Fibroblast of peridontal ligament (primary cell): ENCODE data around the gene LPO.

Source experiments
- DNase-seq: peaks from one replicate; pipeline ENCODE4 v3.0.0-alpha.2; 2010; ENCODE audit errors: extremely low read depth

Gene LPO

DNA sequence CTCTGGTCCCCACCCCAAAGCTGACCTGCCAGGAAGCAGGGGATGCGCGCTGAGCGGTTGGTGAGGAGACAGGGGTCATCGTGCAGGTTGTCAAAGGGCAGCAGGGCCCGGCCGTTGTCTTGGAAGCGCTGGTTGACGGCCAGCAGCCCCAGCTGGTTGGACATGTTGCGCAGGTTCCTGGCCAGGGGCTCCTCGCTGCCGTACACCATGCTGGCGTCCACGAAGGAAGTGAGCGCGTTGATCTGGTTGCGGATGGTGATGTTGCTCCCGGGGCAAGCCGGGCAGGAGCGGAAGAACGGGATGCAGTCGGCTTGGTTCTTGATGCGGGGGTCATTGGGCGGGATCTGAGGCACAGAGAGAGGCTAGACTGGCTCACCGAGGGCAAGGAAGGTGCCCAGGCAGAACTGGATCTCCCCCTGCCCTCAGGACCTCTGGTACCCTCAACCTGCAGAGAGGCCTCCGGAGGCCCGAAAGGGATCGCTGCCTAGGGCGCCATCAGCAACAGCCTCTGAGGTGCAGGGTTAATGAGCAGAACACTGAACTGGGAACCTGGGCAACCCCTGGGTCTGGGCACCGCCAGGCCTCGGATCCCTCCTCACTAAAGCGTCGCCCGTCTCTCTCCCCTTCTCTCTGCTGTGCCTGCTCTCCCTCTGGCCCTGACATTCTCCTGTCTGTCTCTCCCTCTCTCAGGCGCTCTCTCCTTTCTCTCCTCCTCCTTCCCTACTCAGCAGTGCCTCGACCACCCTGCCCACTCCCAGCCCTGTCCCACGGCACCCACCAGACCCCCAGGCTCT lies 39.6 kb downstream of the LPO start:
- no peak for DNase-seq

DNA sequence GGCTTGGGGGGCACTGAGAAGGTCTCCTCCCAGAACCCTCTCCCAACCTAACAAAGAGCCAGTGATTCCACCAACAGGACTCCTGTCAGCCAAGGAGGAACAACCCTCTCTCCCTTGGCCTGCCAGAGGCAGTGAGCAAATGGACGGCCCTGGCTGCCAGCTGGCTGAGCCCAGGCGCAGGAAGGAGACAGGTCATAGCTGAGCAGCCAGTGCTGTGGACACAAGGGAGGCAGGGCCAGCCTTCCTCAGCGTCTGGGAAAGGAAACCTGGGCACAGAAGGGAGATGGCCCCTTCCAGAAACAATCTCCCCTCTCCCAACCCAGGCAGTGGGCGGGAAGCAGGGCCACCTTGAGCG lies 40.3 kb downstream of the LPO start:
- DNase-seq, result no peak

DNA sequence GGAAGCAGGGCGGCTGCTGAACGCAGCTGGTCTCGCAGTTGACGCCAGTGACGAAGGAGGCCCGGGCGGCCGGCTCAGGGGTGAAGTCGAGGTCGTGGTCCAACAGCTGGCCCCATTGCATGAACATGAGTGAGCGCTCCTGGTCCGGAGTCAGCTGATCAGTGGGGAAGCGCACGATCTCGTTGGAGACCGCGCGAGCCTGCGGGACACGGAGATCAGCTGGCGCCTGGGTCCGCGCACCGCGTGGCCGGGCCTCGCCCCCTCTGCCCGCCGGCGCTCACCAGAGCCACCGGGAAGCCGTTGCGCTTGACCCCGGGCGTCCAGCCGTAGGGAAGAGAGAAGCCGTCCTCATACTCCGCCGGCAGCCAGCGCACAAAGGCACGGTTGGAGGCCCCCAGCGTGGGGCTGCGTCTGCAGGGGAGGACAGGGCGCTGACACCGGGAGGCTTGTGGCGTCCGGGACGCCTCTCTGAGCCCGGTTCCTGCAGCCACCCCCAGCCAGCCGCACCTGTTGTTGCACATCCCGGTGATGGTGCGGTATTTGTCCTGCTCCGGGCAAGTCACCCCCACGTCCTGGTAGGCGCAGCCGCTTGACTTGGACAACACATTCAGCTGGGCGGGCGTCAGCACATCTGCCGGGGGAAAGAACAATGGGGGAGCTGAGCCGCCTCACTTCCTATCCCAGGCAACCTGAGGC lies 40.8 kb downstream of the LPO start:
- no peak for DNase-seq

DNA sequence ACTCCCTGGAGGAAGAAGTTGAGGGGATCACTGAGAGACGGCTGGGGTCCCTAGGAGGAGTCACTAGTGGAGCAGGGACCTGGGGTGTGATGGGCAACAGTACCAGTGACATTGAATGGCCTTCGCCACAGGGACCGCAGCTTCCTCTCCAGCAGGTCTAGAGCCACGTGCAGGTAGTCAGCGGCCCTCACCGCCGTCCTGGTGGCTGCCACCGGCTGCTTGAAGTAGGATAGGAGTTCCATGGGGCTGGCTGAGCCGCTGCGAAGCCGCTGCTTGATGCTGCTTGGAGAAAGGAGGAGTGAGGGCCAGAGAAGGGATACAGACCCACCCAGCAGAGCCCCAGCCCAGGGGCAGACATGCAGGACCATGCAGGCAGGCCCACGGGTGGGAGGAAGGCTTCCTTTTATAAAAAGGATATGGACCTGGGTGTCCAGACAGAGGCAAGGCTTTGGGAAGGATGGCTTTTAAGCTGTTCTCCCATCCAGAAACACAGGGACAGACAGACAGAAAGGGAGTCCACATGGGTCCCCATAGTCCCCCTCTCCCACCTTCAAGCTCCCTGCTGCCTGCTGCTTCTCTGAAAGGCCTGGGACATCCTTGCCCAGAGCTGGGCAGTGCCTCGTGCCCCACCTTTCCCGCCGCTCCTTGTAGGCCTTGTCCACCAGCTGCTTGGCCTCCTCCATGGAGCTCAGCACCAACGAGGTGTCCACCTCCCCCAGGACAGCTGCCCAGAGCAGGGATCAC lies 41.5 kb downstream of the LPO start:
- DNase-seq, result no peak

DNA sequence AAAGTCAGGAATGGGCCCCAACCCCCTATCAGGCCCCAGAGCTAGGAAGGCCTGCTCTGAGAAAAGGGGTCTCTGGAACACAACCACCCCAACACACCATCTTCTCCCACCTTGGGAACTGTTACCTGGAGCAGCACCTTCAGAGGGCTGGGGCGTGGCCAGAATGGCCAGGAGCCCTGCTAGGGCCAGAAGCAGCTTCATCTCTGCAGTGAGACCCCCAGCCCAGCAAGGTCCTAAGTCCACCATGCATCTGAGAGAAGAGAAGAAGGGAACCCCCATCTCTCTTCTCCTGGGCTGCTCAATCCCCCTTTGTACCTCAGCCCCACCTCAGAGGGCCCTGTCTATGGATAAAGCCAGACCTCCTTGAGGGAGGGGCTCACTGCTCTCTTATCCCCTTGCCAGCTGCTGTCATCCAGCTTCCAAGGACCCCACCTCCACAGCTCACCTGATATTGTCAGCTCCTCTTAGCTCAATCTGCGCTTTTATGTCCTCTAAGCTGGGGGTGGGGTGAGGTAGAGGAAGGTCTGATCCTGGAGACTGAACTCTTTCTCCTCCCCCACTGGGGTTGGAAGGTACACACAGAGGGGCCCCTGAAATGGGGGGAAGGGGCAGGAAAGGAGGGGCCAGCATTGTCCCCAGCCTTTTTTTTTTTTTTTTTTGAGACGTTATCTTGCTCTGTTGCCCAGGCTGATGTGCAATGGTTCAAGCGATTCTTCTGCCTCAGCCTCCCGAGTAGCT lies 42.3 kb downstream of the LPO start, which contains the start of gene MPO:
Gene MPO (minus strand): TSS at position 456 of the 738 bp plus-strand sequence. CDS start 177 bp downstream, at position 279.
- DNase-seq, result no peak

DNA sequence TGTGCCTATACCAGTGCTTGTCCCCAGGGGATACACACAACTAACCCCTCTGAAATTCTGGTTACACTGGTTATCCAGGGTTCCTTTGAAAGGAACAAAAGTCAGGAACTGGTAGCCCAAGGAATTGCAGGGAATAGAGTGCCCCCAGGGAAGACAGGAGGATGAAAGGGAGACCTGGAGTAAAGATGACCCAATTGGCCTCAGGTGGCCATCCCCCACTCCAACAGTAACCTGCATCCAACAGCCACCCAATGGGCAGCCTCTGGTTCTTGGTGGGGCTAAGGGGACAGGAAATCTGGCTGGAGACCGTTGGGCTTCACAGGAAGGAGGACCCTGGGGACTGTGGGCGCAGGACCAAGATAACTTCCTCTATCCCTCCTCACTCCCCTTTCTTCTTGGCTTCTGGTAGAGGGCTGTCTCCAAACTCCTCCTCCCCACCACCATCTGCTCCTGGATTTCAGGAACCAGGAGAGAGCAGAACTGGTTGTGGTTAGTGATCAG lies 43.2 kb downstream of the LPO start:
- no peak for DNase-seq

DNA sequence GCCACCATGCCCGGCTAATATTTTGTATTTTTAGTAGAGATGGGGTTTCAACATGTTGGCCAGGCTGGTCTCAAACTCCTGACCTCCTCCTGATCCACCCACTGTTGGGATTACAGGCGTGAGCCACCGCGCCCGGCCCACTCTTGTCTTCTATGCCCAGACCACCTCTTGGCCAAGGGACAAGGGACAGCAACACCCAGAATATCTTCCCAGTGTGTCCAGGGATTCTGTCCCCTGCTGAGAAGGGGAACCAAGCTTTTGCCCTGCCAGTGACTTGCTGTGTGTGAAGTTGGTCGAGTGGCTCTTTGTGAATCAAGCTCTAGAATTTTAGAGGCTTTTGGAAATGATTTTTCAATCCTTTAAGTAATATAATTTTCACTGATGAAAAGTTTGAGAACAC lies 44.1 kb downstream of the LPO start:
- DNase-seq, result no peak

DNA sequence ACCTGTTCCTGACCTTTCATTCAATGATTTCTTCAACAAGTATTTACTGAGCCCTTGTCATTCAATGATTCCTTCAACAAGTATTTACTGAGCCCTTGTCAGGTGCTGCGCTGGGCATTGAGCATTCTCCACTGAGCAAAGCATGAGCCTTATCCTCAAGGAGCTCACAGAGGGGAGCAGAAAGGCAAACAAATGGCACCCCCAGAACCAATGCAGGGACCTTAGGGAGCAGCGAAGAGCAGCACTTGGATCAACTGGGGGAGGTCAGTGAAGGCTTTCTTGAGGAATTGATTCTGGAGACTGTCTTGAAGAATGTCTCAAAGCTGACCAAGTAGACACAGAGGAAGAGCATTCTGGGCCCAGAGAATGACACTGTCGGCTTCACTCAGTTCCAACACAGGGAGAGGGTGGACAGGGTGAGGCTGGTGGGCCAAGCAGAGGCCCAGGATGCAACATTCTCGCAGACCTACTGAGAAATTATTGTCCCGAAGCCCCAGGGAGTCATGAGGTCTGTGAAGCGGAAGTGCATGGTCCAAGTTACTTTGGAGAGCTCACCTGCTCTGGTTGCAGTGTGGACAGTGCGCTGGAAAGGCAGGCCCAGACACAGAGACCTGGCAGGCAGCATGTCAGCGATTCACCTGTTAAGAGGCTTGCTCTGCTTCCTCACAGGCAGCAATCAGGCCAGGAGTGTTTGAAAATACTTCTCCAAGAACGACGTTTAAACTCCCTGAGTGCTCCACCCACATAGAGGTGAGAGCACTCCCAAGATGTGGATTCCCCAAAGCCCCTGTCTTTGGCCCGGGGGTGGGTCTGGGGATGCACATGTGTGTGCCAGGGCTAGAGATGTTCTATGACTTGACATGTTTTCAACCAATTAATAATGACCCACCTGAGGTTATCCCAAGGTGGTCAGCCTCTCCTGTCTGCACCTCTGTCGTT lies 45.6 kb downstream of the LPO start:
- DNase-seq, result no peak

DNA sequence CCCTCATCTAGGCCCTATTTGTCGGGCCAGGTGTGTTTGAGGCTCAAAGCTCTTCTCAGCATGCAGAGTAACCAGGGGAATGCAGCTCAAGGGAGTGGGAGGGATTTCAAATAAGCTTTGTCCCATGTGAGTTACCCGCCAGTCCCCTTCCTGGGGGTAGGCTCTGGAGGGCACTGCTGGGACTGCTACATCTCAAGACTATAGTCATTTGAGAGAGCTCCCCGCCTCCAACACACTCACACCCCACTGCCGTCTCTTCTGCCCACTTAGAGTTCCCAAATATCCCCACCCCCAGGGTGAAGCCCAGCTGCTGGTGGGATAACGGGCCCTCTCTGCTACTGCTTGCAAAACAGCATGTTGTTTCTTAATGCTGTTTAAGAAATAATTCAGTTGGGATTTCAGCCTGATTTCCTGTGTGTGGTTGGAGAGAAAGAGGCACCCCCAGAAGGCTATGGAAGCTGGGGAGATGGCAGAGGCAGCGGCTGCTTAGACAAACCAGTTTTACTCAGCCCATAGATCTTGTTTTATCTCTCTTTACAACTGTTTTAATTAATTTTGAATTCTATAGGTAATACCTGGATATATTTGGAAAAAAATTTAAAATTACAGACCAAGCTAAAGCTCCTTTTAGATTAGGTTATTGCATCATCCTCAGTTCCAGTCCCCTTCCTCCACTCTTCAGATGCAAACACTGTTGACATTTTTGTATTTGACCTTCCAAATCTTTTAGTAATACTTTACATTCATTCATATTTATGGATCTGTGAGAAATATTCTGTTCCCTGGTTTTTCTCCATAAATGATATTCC lies 46.4 kb downstream of the LPO start:
- DNase-seq, result no peak

DNA sequence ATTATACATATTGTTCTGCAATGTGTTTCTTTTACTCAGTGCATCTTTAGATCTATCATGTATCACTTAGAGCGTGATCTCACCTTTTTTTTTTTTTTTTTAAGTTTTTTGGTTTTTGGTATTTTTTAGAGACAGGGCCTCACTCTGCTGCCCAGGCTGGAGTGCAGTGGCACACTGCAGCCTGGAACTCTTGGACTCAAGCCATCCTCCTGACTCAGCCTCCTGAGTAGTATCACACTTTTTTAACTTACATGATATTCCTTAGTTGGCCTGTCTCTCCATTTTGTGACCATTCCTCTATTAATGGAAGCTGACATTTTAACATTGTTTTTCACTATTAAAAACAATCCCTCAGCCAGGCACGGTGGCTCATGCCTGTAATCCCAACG lies 47.0 kb downstream of the LPO start:
- no peak for DNase-seq

DNA sequence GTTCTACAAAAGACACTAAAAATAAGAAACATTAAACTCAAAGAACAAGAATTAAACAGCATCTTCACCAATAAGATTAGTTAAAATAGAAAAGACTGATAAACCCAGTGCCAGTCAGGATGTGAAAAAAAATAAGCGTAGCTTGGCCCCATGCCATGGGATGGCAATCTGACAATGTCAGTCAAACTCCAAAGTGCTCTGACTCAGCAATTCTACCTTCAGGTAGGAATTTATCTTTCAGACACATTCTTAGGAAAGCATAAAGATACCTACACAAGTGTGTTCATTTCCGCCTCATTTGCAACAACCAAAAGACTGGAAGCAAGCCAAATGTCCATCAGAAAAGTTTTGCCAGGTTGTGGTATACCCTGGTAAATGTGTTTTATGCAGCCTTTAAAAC lies 51.5 kb downstream of the LPO start:
- no peak for DNase-seq

DNA sequence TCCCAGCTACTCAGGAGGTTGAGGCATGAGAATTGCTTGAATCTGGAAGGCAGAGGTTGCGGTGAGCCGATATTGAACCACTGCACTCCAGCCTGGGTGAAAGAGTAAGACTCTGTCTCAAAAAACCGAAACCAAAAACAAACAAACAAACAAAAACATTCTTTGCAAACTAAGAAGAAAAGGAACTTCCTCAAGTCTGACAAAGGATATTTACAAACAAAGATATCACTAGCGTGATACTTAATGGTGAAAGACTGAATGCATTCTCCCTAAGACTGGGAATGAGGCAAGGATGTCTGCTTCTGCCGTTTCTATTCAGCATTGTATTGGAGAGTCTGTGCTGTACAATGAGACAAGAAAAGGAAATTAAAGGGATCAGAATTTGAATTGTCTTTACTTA lies 52.9 kb downstream of the LPO start:
- DNase-seq, result no peak

DNA sequence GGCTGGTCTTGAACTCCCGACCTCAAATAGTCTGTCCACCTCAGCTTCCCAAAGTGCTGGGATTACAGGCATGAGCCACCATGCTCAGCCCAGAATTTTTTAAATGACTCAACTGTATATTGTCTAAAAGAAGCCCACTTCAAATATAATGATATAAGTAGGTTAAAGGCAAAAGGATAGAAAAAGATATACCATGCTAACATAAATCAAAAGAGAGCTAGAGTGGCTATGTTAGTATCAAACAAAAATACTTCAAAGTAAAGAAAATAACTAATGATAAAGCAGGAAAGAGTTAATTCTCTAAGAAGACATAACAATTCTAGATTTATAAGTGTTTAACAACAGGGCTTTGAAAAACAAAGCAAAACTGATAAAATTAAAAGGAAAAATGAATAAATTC lies 55.6 kb downstream of the LPO start:
- DNase-seq, result no peak

DNA sequence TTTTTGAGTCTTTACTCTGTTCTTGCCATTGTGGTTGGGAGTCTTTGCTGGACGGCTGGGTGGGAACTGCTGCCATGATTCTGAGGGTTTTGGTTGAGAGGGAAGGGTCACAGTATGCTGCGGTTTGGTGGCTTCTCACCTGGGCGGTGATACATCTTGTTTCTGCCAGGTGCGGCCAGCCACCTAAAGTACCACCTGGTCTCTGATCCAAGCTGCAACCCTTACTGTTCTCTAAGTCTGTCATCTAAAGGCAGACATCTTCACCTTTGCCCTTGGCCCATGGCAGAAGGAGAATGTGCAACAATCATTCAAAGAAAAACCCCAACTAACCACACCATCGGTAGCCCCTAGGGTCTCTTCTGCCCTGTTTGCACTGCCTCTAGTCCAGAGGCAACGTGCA lies 62.0 kb downstream of the LPO start:
- DNase-seq, result no peak

DNA sequence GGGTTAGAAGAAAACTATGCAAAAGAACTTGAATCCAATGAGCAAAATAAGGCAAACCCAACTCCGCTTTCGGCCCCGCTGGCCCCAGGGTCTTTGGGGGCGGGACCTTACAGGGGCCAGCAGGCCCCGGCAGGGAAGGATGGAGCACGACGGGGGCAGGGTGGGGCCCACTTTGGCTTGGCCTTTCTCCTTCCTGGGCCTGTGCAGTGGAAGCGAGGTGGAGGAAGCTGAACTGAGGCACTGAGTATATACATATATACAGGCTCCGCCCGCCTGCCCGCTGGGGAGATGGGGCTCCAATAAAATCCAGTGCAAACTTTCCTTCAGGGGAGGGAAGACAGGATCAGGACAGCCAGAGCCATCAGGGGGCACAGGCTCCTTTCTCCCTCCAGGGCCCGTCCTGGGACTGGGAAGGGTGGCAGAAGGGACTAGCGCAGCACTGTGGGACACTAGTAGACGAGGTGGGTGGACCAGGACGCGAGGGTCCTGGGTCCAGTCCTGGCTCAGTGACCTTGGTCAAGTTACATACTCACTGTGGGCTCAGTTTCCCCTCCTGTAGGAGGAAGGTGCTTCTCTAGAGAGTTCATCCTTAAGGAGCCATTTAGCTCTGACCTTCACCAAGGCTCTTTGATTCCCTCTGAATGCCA lies 63.2 kb downstream of the LPO start:
- DNase-seq, result no peak

DNA sequence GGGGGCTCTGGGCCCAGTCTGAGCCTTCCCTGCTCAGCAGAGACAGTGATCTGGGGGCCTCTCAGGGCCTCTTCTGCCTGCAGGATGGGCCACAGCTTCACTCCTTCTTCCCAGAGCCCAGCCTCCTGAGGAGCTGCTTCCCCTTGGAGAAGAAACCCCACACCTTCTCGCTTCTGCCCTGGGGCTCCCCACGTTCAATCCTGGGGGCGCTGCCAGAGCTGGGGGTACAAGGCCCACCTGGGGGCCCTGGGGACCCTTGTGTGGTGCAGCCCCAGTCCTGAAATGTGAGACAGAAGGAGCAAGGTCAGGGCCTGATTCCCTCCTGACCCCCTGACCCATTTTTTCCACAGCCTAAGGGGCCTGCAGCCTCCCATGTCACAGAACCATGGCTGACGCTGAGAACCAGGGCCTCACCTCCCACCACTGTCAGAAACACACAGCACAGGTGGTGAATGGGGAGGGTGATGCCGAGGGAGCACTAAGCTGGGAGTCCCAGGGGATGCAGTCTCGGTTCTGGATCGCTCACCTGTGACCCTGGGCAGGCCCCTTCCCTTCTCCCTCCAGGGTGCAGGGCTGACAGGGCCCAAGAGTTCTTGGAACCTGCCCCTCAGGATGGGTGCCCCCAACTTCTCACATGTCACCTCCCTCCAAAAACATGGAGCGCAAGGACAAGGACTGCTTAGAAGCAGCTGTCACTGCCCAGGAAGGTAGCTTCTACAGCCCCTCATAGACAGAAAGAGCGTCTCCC lies 64.0 kb downstream of the LPO start:
- DNase-seq, result no peak

DNA sequence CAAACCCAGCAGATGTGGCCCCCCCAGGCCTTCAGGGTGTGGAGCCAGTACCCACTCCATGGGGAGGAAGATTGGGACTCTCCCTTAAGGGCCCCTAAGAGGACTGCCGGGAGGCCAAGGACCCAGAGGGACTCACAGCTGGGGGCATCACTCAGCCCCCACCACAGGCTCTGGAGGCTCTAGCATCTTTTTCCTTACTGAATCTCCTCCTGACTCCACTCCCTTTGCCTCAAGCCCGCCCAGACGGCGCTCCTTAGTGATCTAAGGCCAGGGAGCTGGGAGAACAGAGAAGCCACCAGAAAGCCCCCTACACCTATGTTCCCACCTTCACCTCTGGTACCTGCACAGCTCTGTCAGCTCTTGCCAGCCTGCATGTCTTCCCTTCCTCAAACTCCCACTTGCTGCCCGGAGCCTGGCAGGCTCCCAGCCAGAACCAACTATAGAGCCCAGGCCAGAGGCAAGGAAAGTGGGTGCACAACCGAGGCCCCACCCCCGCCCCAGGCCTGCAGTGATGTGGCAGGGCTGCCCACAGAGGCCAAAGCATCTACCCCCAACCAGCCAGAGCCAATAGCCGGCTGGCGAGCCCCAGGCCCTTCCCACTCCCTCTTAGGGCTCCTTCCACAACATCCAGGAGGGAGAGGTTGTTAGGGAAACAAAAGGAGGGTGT lies 64.7 kb downstream of the LPO start:
- DNase-seq, result no peak
